GM12873 (cell line): ENCODE results near the gene MS4A14.

Experiments
- TF ChIP-seq, protein P1 (sequence below): IDR thresholded peaks from 2 replicates; pipeline ENCODE4 v1.5.1; 2012; ENCODE audit warnings: low read depth, mild to moderate bottlenecking, moderate library complexity, low read length, control low read depth; ENCODE audit not compliant: insufficient read depth; ENCODE audit errors: missing control alignments

Gene MS4A14

DNA sequence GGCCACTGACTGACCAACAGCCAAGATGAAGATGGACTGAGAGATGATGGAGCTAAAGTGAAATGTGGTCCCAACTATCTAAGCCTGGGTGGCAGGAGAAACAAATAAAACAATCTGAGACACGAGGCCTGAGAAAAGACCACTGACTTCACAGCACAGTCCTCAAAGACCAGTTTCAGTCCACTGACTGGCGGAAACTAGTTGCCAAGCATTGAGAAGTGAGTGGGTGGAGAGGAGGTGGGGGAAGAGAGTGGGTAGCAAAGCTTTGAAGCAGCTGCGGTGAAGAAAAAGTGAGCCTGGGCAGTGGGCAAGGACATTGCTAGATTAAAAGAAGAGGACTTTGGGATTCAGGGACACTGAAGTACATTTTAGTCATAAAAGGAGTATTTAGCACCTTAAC is 61.3 kb downstream of the MS4A14 start:
- TF ChIP-seq, protein P1, sequence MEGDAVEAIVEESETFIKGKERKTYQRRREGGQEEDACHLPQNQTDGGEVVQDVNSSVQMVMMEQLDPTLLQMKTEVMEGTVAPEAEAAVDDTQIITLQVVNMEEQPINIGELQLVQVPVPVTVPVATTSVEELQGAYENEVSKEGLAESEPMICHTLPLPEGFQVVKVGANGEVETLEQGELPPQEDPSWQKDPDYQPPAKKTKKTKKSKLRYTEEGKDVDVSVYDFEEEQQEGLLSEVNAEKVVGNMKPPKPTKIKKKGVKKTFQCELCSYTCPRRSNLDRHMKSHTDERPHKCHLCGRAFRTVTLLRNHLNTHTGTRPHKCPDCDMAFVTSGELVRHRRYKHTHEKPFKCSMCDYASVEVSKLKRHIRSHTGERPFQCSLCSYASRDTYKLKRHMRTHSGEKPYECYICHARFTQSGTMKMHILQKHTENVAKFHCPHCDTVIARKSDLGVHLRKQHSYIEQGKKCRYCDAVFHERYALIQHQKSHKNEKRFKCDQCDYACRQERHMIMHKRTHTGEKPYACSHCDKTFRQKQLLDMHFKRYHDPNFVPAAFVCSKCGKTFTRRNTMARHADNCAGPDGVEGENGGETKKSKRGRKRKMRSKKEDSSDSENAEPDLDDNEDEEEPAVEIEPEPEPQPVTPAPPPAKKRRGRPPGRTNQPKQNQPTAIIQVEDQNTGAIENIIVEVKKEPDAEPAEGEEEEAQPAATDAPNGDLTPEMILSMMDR, result no peak

DNA sequence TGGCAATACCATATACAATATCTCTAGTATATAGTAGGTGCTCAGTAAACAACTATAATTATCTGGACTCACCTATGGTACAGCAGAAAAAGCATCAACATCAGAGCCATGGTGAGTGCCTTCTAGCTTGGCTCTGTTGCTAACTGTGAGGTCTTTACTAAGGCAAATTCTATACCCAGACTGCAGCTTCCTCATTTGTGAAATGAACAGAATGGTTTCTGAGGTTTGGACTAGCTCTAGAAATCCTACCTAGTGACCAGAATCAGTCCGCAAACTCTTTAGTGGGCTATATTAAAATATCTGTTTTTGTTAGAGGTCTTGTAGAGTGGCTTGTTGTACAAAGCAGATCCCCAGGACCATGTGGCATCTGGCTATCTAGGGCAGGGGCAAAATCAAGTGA is 63.1 kb downstream of the MS4A14 start:
- TF ChIP-seq, protein P1, result no peak
